OCI-M1 (cell line): Measurements from ENCODE around the gene CCND1.

ENCODE experiments used
- DNase-seq: peaks from one replicate; lab custom pipeline; 2025; lab: John Stamatoyannopoulos, UW

The CCND1 gene

GRCh38 chr11:69653406-69653960 is 12.5 kb downstream of the CCND1 start:
- no peak for DNase-seq

GRCh38 chr11:69654001-69654659 is 13.2 kb downstream of the CCND1 start:
- DNase-seq = no peak

GRCh38 chr11:69654660-69655478 is 13.9 kb downstream of the CCND1 start:
- no peak for DNase-seq

GRCh38 chr11:69655479-69656428 is 14.8 kb downstream of the CCND1 start:
- no peak for DNase-seq

- DNase-seq = no peak
Measured at GRCh38 chr11:69656536-69657455, 15.8 kb downstream of the CCND1 start.

- DNase-seq = no peak
Measured at GRCh38 chr11:69657456-69657910, 16.5 kb downstream of the CCND1 start.

- no peak for DNase-seq
Measured at GRCh38 chr11:69657911-69658625, 17.1 kb downstream of the CCND1 start.

- no peak for DNase-seq
Measured at GRCh38 chr11:69658626-69659450, 17.9 kb downstream of the CCND1 start.

- no peak for DNase-seq
Measured at GRCh38 chr11:69659591-69659990, 18.6 kb downstream of the CCND1 start.

- DNase-seq = no peak
Measured at GRCh38 chr11:69660001-69660500, 19.1 kb downstream of the CCND1 start.

- no peak for DNase-seq
Measured at GRCh38 chr11:69661413-69661715, 20.4 kb downstream of the CCND1 start.

GRCh38 chr11:69662021-69662698 is 21.2 kb downstream of the CCND1 start:
- no peak for DNase-seq

- DNase-seq = no peak
Measured at GRCh38 chr11:69662806-69663205, 21.9 kb downstream of the CCND1 start.

- DNase-seq = no peak
Measured at GRCh38 chr11:69663326-69663725, 22.4 kb downstream of the CCND1 start.

GRCh38 chr11:69664103-69664775 is 23.3 kb downstream of the CCND1 start:
- DNase-seq = no peak

GRCh38 chr11:69664901-69665300 is 23.9 kb downstream of the CCND1 start:
- DNase-seq = no peak

- DNase-seq = no peak
Measured at GRCh38 chr11:69665669-69666068, 24.7 kb downstream of the CCND1 start.

- DNase-seq = no peak
Measured at GRCh38 chr11:69666261-69666660, 25.3 kb downstream of the CCND1 start.
